H9 (cell line): Measurements from ENCODE around the gene TEX2. TPM values are rescaled to one million over a fixed set of nuclear protein-coding genes. Genes with fewer than 3 reads are reported as not detected.
"Not testable (repeated sequence)": the region's sequence is repeated elsewhere in the genome, so short reads cannot be mapped to it uniquely, and the experiment has no call there.

ENCODE experiments used
- DNase-seq: peaks from one replicate; pipeline ENCODE4 v3.0.0-alpha.2; 2017
- H2AFZ ChIP-seq: one replicate; pipeline ENCODE4 v1.6.1; 2013; ENCODE audit warnings: mild to moderate bottlenecking, low read length, control low read depth, moderate library complexity
- H2AK5ac ChIP-seq: 2 replicates; pipeline ENCODE4 v1.6.1; 2013; ENCODE audit warnings: low read length, control low read depth, mixed read lengths; ENCODE audit not compliant: insufficient read length
- H2BK120ac ChIP-seq: one replicate; pipeline ENCODE4 v1.6.1; 2013; ENCODE audit warnings: low read depth, mild to moderate bottlenecking, low read length, control low read depth, inconsistent platforms; ENCODE audit not compliant: poor library complexity, severe bottlenecking
- H2BK12ac ChIP-seq: 2 replicates; pipeline ENCODE4 v1.6.1; 2013; ENCODE audit warnings: low read length, control low read depth, mixed read lengths, low read depth; ENCODE audit not compliant: insufficient read length
- H2BK15ac ChIP-seq: 2 replicates; pipeline ENCODE4 v1.6.1; 2013; ENCODE audit warnings: low read depth, low read length, control low read depth
- H2BK20ac ChIP-seq: one replicate; pipeline ENCODE4 v1.6.1; 2013; ENCODE audit warnings: low read depth, mild to moderate bottlenecking, low read length, control low read depth, inconsistent platforms; ENCODE audit not compliant: poor library complexity, severe bottlenecking
- H2BK5ac ChIP-seq: 2 replicates; pipeline ENCODE4 v1.6.1; 2013; ENCODE audit warnings: low read length, control low read depth, mixed read lengths; ENCODE audit not compliant: insufficient read length
- H3K14ac ChIP-seq: 2 replicates; pipeline ENCODE4 v1.6.1; 2013; ENCODE audit warnings: low read length, control low read depth; ENCODE audit not compliant: insufficient read depth
- H3K18ac ChIP-seq: 2 replicates; pipeline ENCODE4 v1.6.1; 2013; ENCODE audit warnings: low read depth, mild to moderate bottlenecking, mixed read lengths, low read length, control low read depth; ENCODE audit not compliant: insufficient read length
- H3K23ac ChIP-seq: 2 replicates; pipeline ENCODE4 v1.6.1; 2013; ENCODE audit warnings: low read length, control low read depth, mixed read lengths, low read depth; ENCODE audit not compliant: insufficient read length
- H3K23me2 ChIP-seq: 2 replicates; pipeline ENCODE4 v1.6.1; 2013; ENCODE audit warnings: low read depth, mild to moderate bottlenecking, mixed read lengths, low read length, control low read depth; ENCODE audit not compliant: insufficient read length, poor library complexity, severe bottlenecking
- H3K27ac ChIP-seq: 2 replicates; pipeline ENCODE4 v1.5.1; 2013; ENCODE audit warnings: low read length, control low read depth, mixed read lengths, low read depth; ENCODE audit not compliant: insufficient read length
- H3K27me3 ChIP-seq: 2 replicates; pipeline ENCODE4 v1.6.1; 2013; ENCODE audit warnings: low read length, control low read depth, inconsistent platforms; ENCODE audit not compliant: insufficient read depth
- H3K4ac ChIP-seq: 2 replicates; pipeline ENCODE4 v1.6.1; 2013; ENCODE audit warnings: low read depth, mild to moderate bottlenecking, control low read depth, inconsistent platforms, low read length, moderate library complexity
- H3K4me1 ChIP-seq: 2 replicates; pipeline ENCODE4 v1.6.1; 2013; ENCODE audit warnings: low read length, control low read depth, inconsistent platforms; ENCODE audit not compliant: insufficient read depth
- H3K4me2 ChIP-seq: 2 replicates; pipeline ENCODE4 v1.6.1; 2013; ENCODE audit warnings: low read length, control low read depth, mixed read lengths; ENCODE audit not compliant: insufficient read length, insufficient read depth
- H3K56ac ChIP-seq: 2 replicates; pipeline ENCODE4 v1.6.1; 2013; ENCODE audit warnings: low read depth, mild to moderate bottlenecking, mixed read lengths, low read length, control low read depth; ENCODE audit not compliant: insufficient read length
- H3K79me1 ChIP-seq: 2 replicates; pipeline ENCODE4 v1.6.1; 2013; ENCODE audit warnings: low read depth, mild to moderate bottlenecking, moderate library complexity, low read length, control low read depth, inconsistent platforms; ENCODE audit not compliant: insufficient read depth, poor library complexity, severe bottlenecking
- H3K79me2 ChIP-seq: 2 replicates; pipeline ENCODE4 v1.6.1; 2013; ENCODE audit warnings: low read length, control low read depth, inconsistent platforms; ENCODE audit not compliant: insufficient read depth
- H3K9ac ChIP-seq: 2 replicates; pipeline ENCODE4 v1.6.1; 2013; ENCODE audit warnings: low read length, control low read depth, mixed read lengths; ENCODE audit not compliant: insufficient read length; ENCODE audit errors: extremely low read depth
- H3K9me3 ChIP-seq: one replicate; pipeline ENCODE4 v1.6.1; 2013; ENCODE audit warnings: low read depth, low read length, inconsistent platforms; ENCODE audit not compliant: control insufficient read depth
- H3T11ph ChIP-seq: one replicate; pipeline ENCODE4 v1.6.1; 2013; ENCODE audit warnings: mild to moderate bottlenecking, low read length, control low read depth, inconsistent platforms
- H4K20me1 ChIP-seq: one replicate; pipeline ENCODE4 v1.6.1; 2013; ENCODE audit not compliant: control insufficient read depth, insufficient read length, insufficient read depth
- H4K5ac ChIP-seq: 2 replicates; pipeline ENCODE4 v1.6.1; 2013; ENCODE audit warnings: low read depth, mild to moderate bottlenecking, mixed read lengths, low read length, control low read depth; ENCODE audit not compliant: insufficient read length
- H4K8ac ChIP-seq: replicated peaks from 2 replicates; pipeline ENCODE4 v1.6.1; 2013; ENCODE audit warnings: low read length, control low read depth, mixed read lengths, low read depth; ENCODE audit not compliant: insufficient read length
- H4K91ac ChIP-seq: 2 replicates; pipeline ENCODE4 v1.6.1; 2013; ENCODE audit warnings: low read depth, mild to moderate bottlenecking, moderate library complexity, mixed read lengths, low read length, control low read depth; ENCODE audit not compliant: insufficient read length
- H3K27ac Mint-ChIP-seq, 3 experiments: 2 replicates in 2 of 3; 3 replicates in 1 of 3; pipeline ENCODE4 v1.8.0; 2020 to 2021; ENCODE audit warnings: mixed read lengths in 3 of 3, mild to moderate bottlenecking in 1 of 3, moderate library complexity in 1 of 3
- H3K27me3 Mint-ChIP-seq: 2 replicates; pipeline ENCODE4 v1.8.0; 2021; ENCODE audit warnings: low read depth, mild to moderate bottlenecking, moderate library complexity, mixed read lengths
- H3K36me3 Mint-ChIP-seq, 3 experiments: 2 replicates in 2 of 3; 3 replicates in 1 of 3; pipeline ENCODE4 v1.8.0; 2020 to 2021; ENCODE audit warnings: low read depth in 3 of 3, mixed read lengths in 3 of 3; ENCODE audit not compliant: insufficient read depth in 1 of 3
- H3K4me1 Mint-ChIP-seq, 2 experiments: 2 replicates each; pipeline ENCODE4 v1.8.0; 2020; ENCODE audit warnings: mixed read lengths in 2 of 2
- H3K4me3 Mint-ChIP-seq, 2 experiments: 2 replicates in 1 of 2; 3 replicates in 1 of 2; pipeline ENCODE4 v1.8.0; 2020 to 2021; ENCODE audit warnings: mild to moderate bottlenecking in 2 of 2, mixed read lengths in 2 of 2, moderate library complexity in 1 of 2
- H3K9me3 Mint-ChIP-seq, 2 experiments: 2 replicates in 1 of 2; 3 replicates in 1 of 2; pipeline ENCODE4 v1.8.0; 2020; ENCODE audit warnings: mild to moderate bottlenecking in 2 of 2, mixed read lengths in 2 of 2, moderate library complexity in 1 of 2
- WGBS: extraction: QIAGEN DNeasy Blood & Tissue Kit; methylation state at CpG from one replicate; pipeline ENCODE4 v1.1.7; 2013; ENCODE audit warnings: missing lambda C conversion rate, low lambda C conversion rate, mixed read lengths; ENCODE audit not compliant: insufficient read length; ENCODE audit errors: extremely low coverage; 5-methylcytosine and 5-hydroxymethylcytosine counted together
- total RNA-seq: library from RNA; stranded (reverse); gene quantifications from 2 replicates; pipeline ENCODE4 v1.2.1, GENCODE V29; 2021
- TF ChIP-seq, protein P1 (sequence below): fragments of 200-600 bp; sonication (generic); conservative IDR thresholded peaks from 3 replicates; pipeline ENCODE4 v1.8.0; 2021; ENCODE audit warnings: antibody characterized with exemption, mild to moderate bottlenecking

The TEX2 gene
- total RNA-seq, 1 experiment from 2014 or later, result 12.2 TPM

- H3K9me3 ChIP-seq, result no peaks in the 10 kb centered on the region
- H2AK5ac ChIP-seq, result no peak overlapping the region
- no peak overlapping the region for H3K4me2 ChIP-seq
- peak overlapping the region in 1 of 3 experiments; percentile 66; a peak in 2 of 7 replicates for H3K27ac Mint-ChIP-seq
- H3K27me3 ChIP-seq, result no peaks in the 10 kb centered on the region
- no peak for DNase-seq
- peaks cover 3 to 16% (median 4%) of the 10 kb centered on the region in 3 experiments; a peak in 3 of 7 replicates for H3K36me3 Mint-ChIP-seq
- no peaks in the 10 kb centered on the region for H3K23me2 ChIP-seq
- no peaks in the 10 kb centered on the region for H3K27me3 Mint-ChIP-seq
- H4K20me1 ChIP-seq, result no peaks in the 10 kb centered on the region
- H3K23ac ChIP-seq, result no peak overlapping the region
- no peak overlapping the region for H3K4me3 Mint-ChIP-seq
- H3K56ac ChIP-seq, result no peak overlapping the region
- H3K79me1 ChIP-seq, result no peaks in the 10 kb centered on the region
- no peak overlapping the region for H3T11ph ChIP-seq
- H3K79me2 ChIP-seq, result no peaks in the 10 kb centered on the region
- no peak overlapping the region for H4K8ac ChIP-seq
- H3K4me1 ChIP-seq, result no peaks in the 10 kb centered on the region
- no CpG with 5 or more reads among the region's 11 CpGs for WGBS
- H2BK15ac ChIP-seq, result no peak overlapping the region
- H3K4me1 Mint-ChIP-seq, result no peaks in the 10 kb centered on the region
- H2BK120ac ChIP-seq, result no peak overlapping the region
- no peak overlapping the region for H2BK20ac ChIP-seq
- no peak overlapping the region for H4K91ac ChIP-seq
- H3K4ac ChIP-seq, result no peak overlapping the region
- TF ChIP-seq, protein P1, sequence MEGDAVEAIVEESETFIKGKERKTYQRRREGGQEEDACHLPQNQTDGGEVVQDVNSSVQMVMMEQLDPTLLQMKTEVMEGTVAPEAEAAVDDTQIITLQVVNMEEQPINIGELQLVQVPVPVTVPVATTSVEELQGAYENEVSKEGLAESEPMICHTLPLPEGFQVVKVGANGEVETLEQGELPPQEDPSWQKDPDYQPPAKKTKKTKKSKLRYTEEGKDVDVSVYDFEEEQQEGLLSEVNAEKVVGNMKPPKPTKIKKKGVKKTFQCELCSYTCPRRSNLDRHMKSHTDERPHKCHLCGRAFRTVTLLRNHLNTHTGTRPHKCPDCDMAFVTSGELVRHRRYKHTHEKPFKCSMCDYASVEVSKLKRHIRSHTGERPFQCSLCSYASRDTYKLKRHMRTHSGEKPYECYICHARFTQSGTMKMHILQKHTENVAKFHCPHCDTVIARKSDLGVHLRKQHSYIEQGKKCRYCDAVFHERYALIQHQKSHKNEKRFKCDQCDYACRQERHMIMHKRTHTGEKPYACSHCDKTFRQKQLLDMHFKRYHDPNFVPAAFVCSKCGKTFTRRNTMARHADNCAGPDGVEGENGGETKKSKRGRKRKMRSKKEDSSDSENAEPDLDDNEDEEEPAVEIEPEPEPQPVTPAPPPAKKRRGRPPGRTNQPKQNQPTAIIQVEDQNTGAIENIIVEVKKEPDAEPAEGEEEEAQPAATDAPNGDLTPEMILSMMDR, result no peak
- H3K27ac ChIP-seq, result no peak overlapping the region
- H3K9ac ChIP-seq, result no peak overlapping the region
- no peak overlapping the region for H2BK5ac ChIP-seq
- H3K14ac ChIP-seq, result no peak overlapping the region
- no peak overlapping the region for H2AFZ ChIP-seq
- H3K18ac ChIP-seq, result no peak overlapping the region
- no peak overlapping the region for H4K5ac ChIP-seq
- no peaks in the 10 kb centered on the region; a peak in 2 of 5 replicates for H3K9me3 Mint-ChIP-seq
- no peak overlapping the region for H2BK12ac ChIP-seq
These were observed 82.7 kb downstream of the TEX2 start for GRCh38 chr17:64180089-64181073.

GRCh38 chr17:64179024-64179423 lies 84.0 kb downstream of the TEX2 start:
- not testable (repeated sequence) for H3K14ac ChIP-seq, H3K4ac ChIP-seq, H4K91ac ChIP-seq, H3K18ac ChIP-seq, H2BK15ac ChIP-seq, H2BK12ac ChIP-seq, H3K9me3 Mint-ChIP-seq, H3K9ac ChIP-seq, H2BK5ac ChIP-seq, H3K9me3 ChIP-seq, H3K27ac Mint-ChIP-seq, H2AFZ ChIP-seq, H4K8ac ChIP-seq, H3K23me2 ChIP-seq, H3K27me3 Mint-ChIP-seq, H2BK120ac ChIP-seq, H3K56ac ChIP-seq, H4K20me1 ChIP-seq, H4K5ac ChIP-seq, H3K27me3 ChIP-seq, H3K4me2 ChIP-seq, H3K4me1 Mint-ChIP-seq, H3T11ph ChIP-seq, H3K4me3 Mint-ChIP-seq, H2BK20ac ChIP-seq, H3K27ac ChIP-seq, H3K79me1 ChIP-seq, DNase-seq, H3K4me1 ChIP-seq, H3K79me2 ChIP-seq, H3K23ac ChIP-seq, H2AK5ac ChIP-seq
- no CpG with 5 or more reads among the region's 4 CpGs for WGBS
- peaks cover 3 to 16% (median 4%) of the 10 kb centered on the region in 3 experiments; a peak in 3 of 7 replicates for H3K36me3 Mint-ChIP-seq
